Heart right ventricle (tissue), 16 donors: ENCODE data around the gene CPED1. TPM values are rescaled to one million over a fixed set of nuclear protein-coding genes. Genes with fewer than 3 reads are reported as not detected.

ENCODE experiments used
- ATAC-seq, 8 donors: fragments of 200-7000 bp; cut with Tn5 transposase; one replicate each; pipeline ENCODE4 v1.9.1; 2020; ENCODE audit warnings: mild to moderate bottlenecking in 8 of 8, moderate library complexity in 8 of 8, moderate number of reproducible peaks in 1 of 8
- DNase-seq, 2 donors: peaks; one replicate each; pipeline ENCODE4 v3.0.0-alpha.2; 2020
- H3K27ac ChIP-seq, 10 donors: fragments of 200-600 bp; sonication (generic) in 2 of 10; one replicate each; pipeline versions ENCODE4 v1.5.0 to v1.8.0; 2020 to 2022; ENCODE audit warnings: mild to moderate bottlenecking in 3 of 10
- H3K27me3 ChIP-seq, 7 donors: fragments of 200-600 bp; one replicate each; pipeline ENCODE4 v1.8.0; 2021 to 2022; ENCODE audit warnings: mild to moderate bottlenecking in 2 of 7
- H3K36me3 ChIP-seq, 9 donors: fragments of 200-600 bp; sonication (generic) in 1 of 9; one replicate each; pipeline versions ENCODE4 v1.5.0 to v1.8.0; 2020 to 2022; ENCODE audit warnings: mild to moderate bottlenecking in 2 of 9
- H3K4me1 ChIP-seq, 9 donors: fragments of 200-600 bp; sonication (generic) in 1 of 9; one replicate each; pipeline versions ENCODE4 v1.5.0 to v1.8.0; 2020 to 2022; ENCODE audit warnings: mild to moderate bottlenecking in 4 of 9
- H3K4me3 ChIP-seq, 10 donors: fragments of 200-600 bp; sonication (generic) in 2 of 10; one replicate each; pipeline versions ENCODE4 v1.5.0 to v1.8.0; 2020 to 2022; ENCODE audit warnings: mild to moderate bottlenecking in 7 of 10, moderate library complexity in 2 of 10
- H3K9me3 ChIP-seq, 11 donors: fragments of 200-600 bp in 10 of 11; sonication (generic) in 2 of 11; one replicate each; pipeline versions ENCODE4 v1.5.0 to v1.8.0; 2013 to 2022; ENCODE audit warnings: mild to moderate bottlenecking in 2 of 11, control low read depth in 1 of 11, moderate library complexity in 1 of 11
- WGBS, 2 donors: extraction: QIAGEN DNeasy Blood & Tissue Kit; methylation state at CpG; one replicate each; pipeline ENCODE4 v1.1.7; 2013; ENCODE audit warnings: inconsistent platforms in 1 of 2; 5-methylcytosine and 5-hydroxymethylcytosine counted together
- intact Hi-C, 10 donors: fragments of 100-400 bp; cut with DNase I; formaldehyde crosslinking; loops; one replicate each; pipeline versions ENCODE4 v1.11.1 to v1.14.2; 2022
- polyA plus RNA-seq, 2 donors: library from polyadenylated mRNA; stranded (reverse); fragments of 200-250 nt; gene quantifications; one replicate each; pipeline ENCODE4 v1.2.3, GENCODE V29; 2013
- total RNA-seq, 10 donors: library from RNA; stranded (reverse); fragmentation: NEBNext Ultra II Directional in 3 of 10; extraction: Animal tissue kit (Norgen Biotek cat#: 25700) in 3 of 10; gene quantifications; one replicate each; pipeline versions ENCODE4 v1.2.1 to v1.2.4, GENCODE V29; 2021 to 2023
- TF ChIP-seq, protein P1 (sequence below), 9 donors: fragments of 200-600 bp; sonication (generic) in 2 of 9; IDR thresholded peaks; one replicate each; pipeline versions ENCODE4 v1.5.0 to v1.8.0; 2021 to 2022; ENCODE audit warnings: antibody characterized with exemption in 9 of 9, mild to moderate bottlenecking in 5 of 9, moderate library complexity in 1 of 9
- donor health status: Arrhythmogenic right ventricular cardiomyopathy.
- donor health status: ischemic (EF 13 %, LVEDD 7.1; RV severe dilation, severe dysfunction).
- donor health status: healthy with polysubstance abuse.
- donor health status: DM: no; HTN: yes; CAD: no.
- donor health status: DM: no; HTN: no; CAD: no.
- donor health status: ischemic (EF 25% LVEDD 6.9; RV normal size, moderate dysfunction).
- donor health status: ischemic (EF 25% LVEDD 5.7; RV mildly dilated, moderate dysfunction).
- donor health status: healthy.
- donor health status: DM: yes; HTN: yes; CAD: no.
- donor health status: Ischemic cardiomyopathy.
- donor health status: ischemic (EF 35%, LVEDD 5.7; RV mildly dilated, moderate dysfunction).
- donor health status: nonischemic (EF 11% LVEDD 7.7; RV severe dilation, severe dysfunction).
- donor health status: DM: yes; HTN: yes; CAD: no.
- donor health status: PGD.
- donor health status: ischemic (EF 29% LVEDD 5.4; RV normal size, mild dysfunction).
- donor health status: nonischemic (EF 23%, LVEDD 6.1; RV moderate dilation, normal function).

The CPED1 gene
- total and polyA plus RNA-seq, 12 donors = 3.9 to 56.5 (median 31.2) TPM

DNA sequence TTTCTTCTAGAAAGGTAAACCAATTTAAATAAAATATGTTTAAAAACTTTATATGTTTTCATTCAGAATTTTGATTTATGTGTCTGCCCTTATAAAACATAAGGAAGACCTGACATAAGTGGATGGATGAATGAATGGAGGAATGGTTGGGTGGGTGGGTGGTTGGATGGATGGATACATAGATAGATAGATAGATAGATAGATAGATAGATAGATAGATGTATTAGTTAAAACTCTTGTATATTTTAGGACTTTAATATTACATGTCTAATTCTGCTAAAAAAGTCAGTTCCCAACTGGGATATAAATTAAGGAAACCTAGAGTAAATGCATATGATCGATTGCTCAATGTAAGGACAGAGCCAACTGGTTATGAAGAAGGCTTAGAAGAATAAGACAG is 184.0 kb downstream of the CPED1 start:
- peaks cover 0 to 10% (median 0%) of the 10 kb centered on the region in 9 donors for H3K4me1 ChIP-seq
- no peak for DNase-seq
- no peak for ATAC-seq
- intact Hi-C loops = no loop called here
- TF ChIP-seq, protein P1, sequence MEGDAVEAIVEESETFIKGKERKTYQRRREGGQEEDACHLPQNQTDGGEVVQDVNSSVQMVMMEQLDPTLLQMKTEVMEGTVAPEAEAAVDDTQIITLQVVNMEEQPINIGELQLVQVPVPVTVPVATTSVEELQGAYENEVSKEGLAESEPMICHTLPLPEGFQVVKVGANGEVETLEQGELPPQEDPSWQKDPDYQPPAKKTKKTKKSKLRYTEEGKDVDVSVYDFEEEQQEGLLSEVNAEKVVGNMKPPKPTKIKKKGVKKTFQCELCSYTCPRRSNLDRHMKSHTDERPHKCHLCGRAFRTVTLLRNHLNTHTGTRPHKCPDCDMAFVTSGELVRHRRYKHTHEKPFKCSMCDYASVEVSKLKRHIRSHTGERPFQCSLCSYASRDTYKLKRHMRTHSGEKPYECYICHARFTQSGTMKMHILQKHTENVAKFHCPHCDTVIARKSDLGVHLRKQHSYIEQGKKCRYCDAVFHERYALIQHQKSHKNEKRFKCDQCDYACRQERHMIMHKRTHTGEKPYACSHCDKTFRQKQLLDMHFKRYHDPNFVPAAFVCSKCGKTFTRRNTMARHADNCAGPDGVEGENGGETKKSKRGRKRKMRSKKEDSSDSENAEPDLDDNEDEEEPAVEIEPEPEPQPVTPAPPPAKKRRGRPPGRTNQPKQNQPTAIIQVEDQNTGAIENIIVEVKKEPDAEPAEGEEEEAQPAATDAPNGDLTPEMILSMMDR (IDR thresholded peaks at IDR 0.05) = no peak
- no peaks in the 10 kb centered on the region for H3K27me3 ChIP-seq
- no peak overlapping the region for H3K4me3 ChIP-seq
- H3K36me3 ChIP-seq = no peaks in the 10 kb centered on the region
- no peak overlapping the region for H3K27ac ChIP-seq
- H3K9me3 ChIP-seq = peaks cover 0 to 6% (median 0%) of the 10 kb centered on the region in 11 donors
- 87 to 90% methylated on average over 1 of the region's 1 CpG for WGBS, 2 donors

DNA sequence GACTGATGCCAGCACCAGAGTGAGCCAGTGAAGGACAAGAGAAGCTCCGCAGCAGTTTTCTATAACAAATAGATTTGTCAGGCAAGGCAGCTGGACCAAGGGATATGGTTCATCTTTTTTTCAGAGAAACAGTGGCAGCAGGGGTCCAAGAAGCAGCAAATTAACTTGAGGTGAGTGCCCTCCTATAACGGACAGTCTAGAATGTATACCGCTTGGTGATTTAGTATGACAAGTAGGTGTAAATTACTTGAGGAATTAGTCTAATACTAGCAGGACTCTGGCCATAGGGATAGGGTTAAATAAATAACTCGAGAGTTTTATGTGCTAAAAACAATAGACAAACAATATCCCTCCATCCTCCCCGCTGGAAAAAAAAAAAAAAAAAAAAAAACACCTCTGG is 187.3 kb downstream of the CPED1 start:
- DNase-seq (no peak), ATAC-seq (no peak)
- Histone ChIP-seq H3K36me3 (no peaks in the 10 kb centered on the region), H3K9me3 (peaks cover 0 to 6% (median 0%) of the 10 kb centered on the region in 11 donors), H3K27ac (no peak overlapping the region), H3K27me3 (no peaks in the 10 kb centered on the region), H3K4me3 (no peak overlapping the region), H3K4me1 (peaks cover 0 to 28% (median 4%) of the 10 kb centered on the region in 9 donors)
- intact Hi-C loops = no loop called here
- 84 to 92% methylated on average over 5 of the region's 5 CpGs for WGBS, 2 donors
- TF ChIP-seq, protein P1 (IDR thresholded peaks at IDR 0.05) = no peak

DNA sequence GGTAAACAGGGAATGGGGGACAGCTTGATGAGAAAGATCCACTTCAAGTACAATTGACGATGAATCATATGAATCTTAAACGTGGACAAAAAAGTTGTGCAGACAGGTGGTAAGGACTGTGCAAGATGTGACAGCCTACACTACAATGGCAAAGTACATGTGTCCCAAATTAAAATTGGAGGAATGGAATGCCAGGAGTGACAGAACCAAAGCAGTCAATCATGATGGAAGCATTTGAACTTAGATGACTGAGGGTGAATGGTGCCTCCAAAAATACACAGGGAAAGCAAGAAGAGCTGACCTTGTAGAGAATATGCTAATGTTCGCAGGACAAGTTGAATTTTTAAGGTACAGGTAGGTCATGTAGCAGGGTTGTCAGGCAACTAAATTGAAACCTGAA is 189.9 kb downstream of the CPED1 start:
- Histone ChIP-seq H3K27me3 (no peaks in the 10 kb centered on the region), H3K4me3 (no peak overlapping the region), H3K4me1 (peaks cover 0 to 34% (median 8%) of the 10 kb centered on the region in 9 donors), H3K9me3 (peaks cover 0 to 6% (median 0%) of the 10 kb centered on the region in 11 donors), H3K27ac (peak overlapping the region in 1 of 10 donors; percentile 8), H3K36me3 (no peaks in the 10 kb centered on the region)
- intact Hi-C loops = no loop called here
- 86 to 89% methylated on average over 3 of the region's 3 CpGs for WGBS, 2 donors
- peak in 4 of 8 donors; percentile 20 to 44 (median 36) for ATAC-seq
- no peak for DNase-seq
- TF ChIP-seq, protein P1 (IDR thresholded peaks at IDR 0.05) = no peak

DNA sequence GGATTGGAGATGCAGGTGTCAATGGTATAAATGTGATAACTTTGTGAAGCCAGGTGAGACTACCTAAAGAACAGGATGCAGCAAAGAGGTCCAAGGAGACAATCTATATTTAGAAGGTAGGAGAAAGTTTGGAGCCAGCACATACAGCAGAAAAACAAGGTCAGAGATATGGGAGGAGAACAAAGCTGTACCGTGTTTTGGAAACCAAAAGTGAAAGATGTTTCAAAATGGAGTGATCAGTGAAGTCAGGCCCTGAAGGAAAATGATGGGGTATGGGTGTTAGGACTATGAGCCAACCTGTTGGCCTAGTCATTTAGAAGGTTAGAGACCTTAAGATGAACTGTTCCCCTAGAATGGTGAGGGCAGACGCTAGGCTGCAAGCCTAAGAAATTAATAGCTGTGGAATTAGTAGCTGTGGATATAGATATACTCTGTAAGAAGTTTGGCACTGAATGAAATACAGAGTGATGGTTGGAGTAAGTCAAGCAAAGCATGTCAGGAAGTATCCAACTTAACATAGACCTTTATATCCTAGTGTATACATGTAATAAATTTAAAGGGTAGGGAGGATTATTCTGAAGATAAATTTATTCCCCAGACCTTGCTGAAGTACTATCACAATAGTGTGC is 190.5 kb downstream of the CPED1 start:
- ATAC-seq (peak in 4 of 8 donors; percentile 40 to 55 (median 46)), DNase-seq (no peak)
- Histone ChIP-seq H3K4me1 (peaks cover 0 to 34% (median 8%) of the 10 kb centered on the region in 9 donors), H3K9me3 (peaks cover 0 to 5% (median 0%) of the 10 kb centered on the region in 11 donors), H3K4me3 (no peak overlapping the region), H3K36me3 (no peaks in the 10 kb centered on the region), H3K27me3 (no peaks in the 10 kb centered on the region), H3K27ac (peak overlapping the region in 3 of 10 donors; percentile 5 to 17 (median 8))
- intact Hi-C loops = no loop called here
- TF ChIP-seq, protein P1 (IDR thresholded peaks at IDR 0.05) = no peak
- WGBS, 2 donors = 47 to 73% methylated on average over 2 of the region's 2 CpGs
